ENCODE results near the gene H1-8. TPM values are rescaled to one million over a fixed set of nuclear protein-coding genes. Genes with fewer than 3 reads are reported as not detected.

Gene H1-8
- total and polyA plus RNA-seq, 9 of the 15 experiments (the other 6 are each of a cell fraction or from before 2014, with no cell fraction given), result not detected

GRCh38 chr3:129504471-129505100, 38.4 kb upstream of the H1-8 start:
- Histone ChIP-seq H3K4me3 (no peak overlapping the region), H3K9ac (ENCODE audit: insufficient read depth in 1 of 2, low read depth in 2 of 2, low read length in 2 of 2) (no peak overlapping the region), H3K36me3 (ENCODE audit: control insufficient read depth, insufficient read depth, low read length) (0 out of 3 replicates have a peak, but pooled peaks cover 3% of the 10 kb centered on the region), H4K20me1 (replicated peaks; ENCODE audit: control insufficient read depth, insufficient read depth, low read length) (no peaks in the 10 kb centered on the region), H3K4me1 (replicated peaks in 1 of 2; ENCODE audit: control insufficient read depth in 2 of 2, insufficient read depth in 2 of 2, low read length in 2 of 2) (no peaks in the 10 kb centered on the region; a peak in 1 of 5 replicates), H3K9me3 (replicated peaks; ENCODE audit: control insufficient read depth, insufficient read depth, low read depth, low read length) (no peaks in the 10 kb centered on the region), H3K27ac (ENCODE audit: extremely low read depth, low read depth, low read length) (no peak overlapping the region), H3K27me3 (ENCODE audit: control insufficient read depth in 2 of 2, insufficient read depth in 2 of 2, low read length in 2 of 2) (no peaks in the 10 kb centered on the region), H3K79me2 (ENCODE audit: control insufficient read depth, insufficient read depth, low read length) (no peaks in the 10 kb centered on the region), H3K9me1 (ENCODE audit: control insufficient read depth, insufficient read depth, low read length) (no peaks in the 10 kb centered on the region), H2AFZ (ENCODE audit: low read depth, low read length) (no peak overlapping the region), H3K4me2 (ENCODE audit: insufficient read depth, low read length) (no peak overlapping the region)
- ATAC-seq, result no peak
- ChIA-PET POLR2A (interaction anchor here (0.9 kb wide), 1 partner anchor 12 kb away, joined by 3 read pairs; no protein-coding TSS in a partner anchor), CTCF (ENCODE audit: low intra/inter-chr PET ratio) (no interaction called here)
- BruUV-seq (replicated peaks), result no TSS peak
- in situ Hi-C loops (cut with MboI) (no loop called here), intact Hi-C loops (cut with micrococcal nuclease) (no loop called here)
- WGBS (ENCODE audit: insufficient coverage, low coverage, missing lambda C conversion rate), result 31% methylated on average over 3 of the region's 5 CpGs
- no peak for FAIRE-seq
- DNase-seq (ENCODE audit: extremely low read depth in 1 of 4, low spot score in 3 of 4), result no peak
- no peak for TF ChIP-seq KDM5B (IDR thresholded peaks at IDR 0.05; ENCODE audit: insufficient replicate concordance, low read depth, low read length)
- TF ChIP-seq ZNF398 (CRISPR knock-in tag; IDR thresholded peaks at IDR 0.05), result no peak
- TF ChIP-seq ARID2 (IDR thresholded peaks at IDR 0.05), result no peak
- TF ChIP-seq ZNF347 (CRISPR knock-in tag; IDR thresholded peaks at IDR 0.05; ENCODE audit: low read depth), result no peak
- TF ChIP-seq ZBTB11 (CRISPR knock-in tag; IDR thresholded peaks at IDR 0.05), result no peak
- TF ChIP-seq CTCF (IDR thresholded peaks at IDR 0.05 in 2 of 3, conservative IDR thresholded peaks at IDR 0.05 in 1 of 3; ENCODE audit: insufficient read depth in 2 of 3, low read depth in 1 of 3, low read length in 3 of 3), result no peak
- no peak for TF ChIP-seq MAFG (tag; conservative IDR thresholded peaks at IDR 0.05)
- no peak for TF ChIP-seq MYC (IDR thresholded peaks at IDR 0.05; ENCODE audit: low read depth, low read length)
- TF ChIP-seq MYC (CRISPR knock-in tag; IDR thresholded peaks at IDR 0.05; ENCODE audit: borderline replicate concordance, low read depth), result no peak
- TF ChIP-seq NCOA2 (IDR thresholded peaks at IDR 0.05; ENCODE audit: partially characterized antibody in 2 of 2), result no peak
- no peak for TF ChIP-seq SMAD4 (CRISPR knock-in tag; conservative IDR thresholded peaks at IDR 0.05)
- TF ChIP-seq ZNF766 (CRISPR knock-in tag; conservative IDR thresholded peaks at IDR 0.05), result no peak
- no peak for TF ChIP-seq GTF2A2 (tag; IDR thresholded peaks at IDR 0.05)
- no peak for TF ChIP-seq ZFP36 (IDR thresholded peaks at IDR 0.05; ENCODE audit: low read depth, low read length, partially characterized antibody)
- no peak for TF ChIP-seq ARID1B (IDR thresholded peaks at IDR 0.05)
